Measurements from ENCODE around the gene SH3GLB1.

SH3GLB1 gene

DNA sequence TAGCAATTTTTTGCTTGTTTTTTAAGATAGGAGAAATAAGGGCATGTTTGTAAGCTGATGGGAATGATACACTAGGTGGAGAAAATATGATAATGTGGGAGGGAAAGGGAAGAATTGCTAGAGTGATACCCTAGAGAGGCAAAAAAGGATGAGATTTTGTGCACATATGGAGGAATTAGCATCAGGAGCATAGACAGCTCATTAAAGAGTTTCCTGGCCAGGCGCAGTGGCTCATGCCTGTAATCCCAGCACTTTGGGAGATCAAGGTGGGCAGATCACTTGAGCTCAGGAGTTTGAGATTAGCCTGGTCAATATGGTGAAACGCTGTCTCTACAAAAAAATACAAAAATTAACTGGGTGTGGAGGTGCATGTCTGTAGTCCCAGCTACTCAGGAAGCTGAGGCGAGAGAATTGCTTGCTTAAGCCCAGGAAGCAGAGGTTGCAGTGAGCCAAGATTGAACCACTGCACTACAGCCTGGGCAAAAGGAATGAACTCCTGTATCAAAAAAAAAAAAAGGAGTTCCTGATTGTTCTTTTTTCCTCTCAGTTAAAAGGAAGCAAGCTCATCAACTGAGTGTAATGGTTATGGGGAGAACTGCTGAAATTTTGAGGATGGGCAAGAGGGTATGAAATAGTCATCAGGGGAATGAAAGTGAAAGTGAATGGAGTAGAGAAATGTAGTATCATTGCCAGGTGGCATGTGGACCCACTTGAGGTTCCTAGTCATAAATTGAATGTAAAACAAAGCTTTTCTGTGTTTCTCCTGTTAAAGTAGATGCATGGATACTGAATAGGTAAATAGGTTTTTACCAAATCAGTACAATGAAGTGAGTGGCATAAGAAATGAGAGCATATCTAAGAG, 35.5 kb downstream of the SH3GLB1 start:
- DNase-seq = peak; percentile 53

DNA sequence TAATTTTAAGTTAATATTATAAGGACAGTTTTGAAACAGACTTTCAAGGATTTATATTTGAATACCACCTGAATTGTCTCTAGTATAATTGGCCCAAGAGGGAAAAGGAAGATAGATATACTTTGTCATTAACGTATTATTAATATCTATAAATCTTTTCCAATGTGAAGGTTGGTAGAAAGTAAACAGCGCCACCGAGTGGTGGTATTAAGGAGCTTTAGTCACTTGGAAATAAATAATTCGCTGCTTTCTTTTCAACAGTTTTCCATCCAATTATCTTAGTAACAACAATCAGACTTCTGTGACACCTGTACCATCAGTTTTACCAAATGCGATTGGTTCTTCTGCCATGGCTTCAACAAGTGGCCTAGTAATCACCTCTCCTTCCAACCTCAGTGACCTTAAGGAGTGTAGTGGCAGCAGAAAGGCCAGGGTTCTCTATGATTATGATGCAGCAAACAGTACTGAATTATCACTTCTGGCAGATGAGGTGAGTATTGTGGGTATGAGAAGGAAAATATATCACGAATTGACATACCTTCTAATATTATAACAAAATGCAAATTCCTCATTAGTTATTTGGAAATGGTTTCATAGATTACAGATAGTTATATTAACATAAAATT, 37.7 kb downstream of the SH3GLB1 start:
- DNase-seq = peak; percentile 20

DNA sequence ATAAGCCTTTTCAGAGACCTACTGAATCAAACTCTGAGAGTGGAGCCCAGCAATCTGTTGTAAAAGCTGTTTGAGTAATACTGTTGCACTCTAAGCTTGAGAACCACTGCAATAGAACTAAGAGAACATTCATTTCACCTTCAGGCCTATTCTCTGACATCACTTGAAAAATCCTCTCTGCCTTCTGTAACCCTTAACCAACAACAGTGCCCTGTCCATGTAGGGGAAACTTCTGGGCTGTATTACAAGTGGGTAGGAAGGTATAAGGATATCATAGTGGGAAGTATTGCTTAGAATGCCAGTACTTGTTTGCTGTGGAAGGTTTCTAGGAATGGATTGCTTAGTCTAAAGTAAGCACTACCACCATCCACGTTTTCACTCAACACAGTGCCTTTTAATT, 42.9 kb downstream of the SH3GLB1 start:
- DNase-seq = no peak

DNA sequence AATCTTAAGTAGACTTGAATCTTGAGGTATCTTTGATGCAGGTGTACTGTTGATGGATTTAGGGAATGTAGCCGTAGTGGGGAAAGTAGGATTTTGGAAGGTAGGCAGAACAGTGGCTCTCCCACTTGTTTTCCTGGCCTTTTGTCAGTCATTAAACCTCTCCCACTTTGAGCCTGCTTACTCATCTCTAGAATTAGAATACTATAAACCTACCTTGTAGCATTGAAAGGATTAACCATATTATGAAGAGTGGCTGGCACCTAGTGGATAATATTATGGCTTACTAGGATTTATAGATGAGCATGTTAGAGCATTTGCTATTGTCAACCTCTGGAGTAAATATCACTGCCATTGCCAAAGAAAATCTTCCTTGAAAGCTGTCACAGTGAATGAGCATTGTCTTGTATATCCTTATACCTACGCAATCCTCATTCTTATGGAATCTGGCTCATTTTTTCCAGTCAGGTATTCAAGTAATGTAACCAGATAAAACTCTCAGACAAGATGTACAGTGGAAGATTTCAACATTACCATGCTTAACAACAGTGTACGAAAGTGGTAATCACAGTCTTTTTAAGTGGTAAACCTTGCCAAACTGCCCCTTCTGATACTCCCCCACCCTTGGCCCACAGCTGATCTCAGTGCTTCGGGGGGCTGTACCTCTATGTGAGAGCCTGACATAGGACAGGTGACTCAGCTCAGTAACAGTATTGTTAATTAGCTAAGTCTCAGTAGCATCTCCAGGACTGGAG, 44.4 kb downstream of the SH3GLB1 start:
- no peak for DNase-seq

DNA sequence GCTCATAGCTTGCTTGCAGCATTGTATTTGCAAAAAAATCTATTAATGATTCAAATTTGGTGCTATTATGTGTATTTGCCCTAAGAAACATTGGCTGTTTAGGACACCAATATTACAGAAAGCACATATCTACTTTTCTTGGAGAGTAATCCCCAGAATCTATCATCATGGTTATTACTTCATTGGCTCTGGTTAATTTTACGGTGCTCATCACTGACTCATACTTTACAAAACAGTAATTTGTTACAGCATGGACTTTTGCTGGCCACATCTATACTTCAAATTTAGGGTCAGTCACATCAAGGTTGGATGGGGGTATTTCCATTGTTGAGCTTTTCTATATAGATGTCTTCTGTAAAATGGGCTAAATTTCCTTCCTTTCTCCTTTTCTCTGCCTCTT, 45.7 kb downstream of the SH3GLB1 start:
- DNase-seq = no peak

DNA sequence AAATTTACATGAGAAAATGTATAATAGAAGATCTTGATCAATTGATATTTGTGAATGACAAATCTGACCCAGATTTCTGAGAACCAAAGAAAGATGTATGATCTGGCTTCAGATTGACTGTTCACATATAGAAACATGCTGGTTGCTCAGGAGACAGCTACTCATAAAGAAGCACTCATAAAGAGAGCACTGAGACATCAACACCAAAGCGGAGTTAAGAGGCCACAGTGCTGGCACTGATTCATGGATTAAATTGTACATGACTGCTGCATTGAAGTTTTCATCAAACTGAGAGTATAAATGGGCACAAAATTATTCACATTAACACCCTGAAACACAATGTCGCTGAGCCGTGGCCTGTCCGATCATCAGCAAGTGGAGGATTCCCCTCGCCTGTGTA, 46.2 kb downstream of the SH3GLB1 start:
- DNase-seq = peak; percentile 25

DNA sequence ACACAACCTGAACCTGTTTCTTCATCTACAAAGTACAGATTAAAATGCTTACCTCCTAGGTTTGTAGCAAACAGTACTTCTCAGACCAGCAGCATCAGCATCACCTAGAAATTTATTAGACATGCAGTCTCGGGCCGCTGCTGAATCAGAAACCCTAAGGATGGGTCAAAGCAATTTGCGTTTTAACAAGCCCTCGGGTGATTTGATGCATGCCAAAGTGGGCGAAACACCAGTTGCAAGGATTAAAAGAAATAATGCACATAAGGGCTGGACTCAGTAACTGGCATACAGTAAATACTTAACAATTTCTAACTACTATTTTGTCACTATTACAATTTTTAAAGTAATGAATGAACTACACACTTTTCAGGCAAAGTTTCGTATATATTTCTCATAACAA, 47.5 kb downstream of the SH3GLB1 start:
- no peak for DNase-seq

DNA sequence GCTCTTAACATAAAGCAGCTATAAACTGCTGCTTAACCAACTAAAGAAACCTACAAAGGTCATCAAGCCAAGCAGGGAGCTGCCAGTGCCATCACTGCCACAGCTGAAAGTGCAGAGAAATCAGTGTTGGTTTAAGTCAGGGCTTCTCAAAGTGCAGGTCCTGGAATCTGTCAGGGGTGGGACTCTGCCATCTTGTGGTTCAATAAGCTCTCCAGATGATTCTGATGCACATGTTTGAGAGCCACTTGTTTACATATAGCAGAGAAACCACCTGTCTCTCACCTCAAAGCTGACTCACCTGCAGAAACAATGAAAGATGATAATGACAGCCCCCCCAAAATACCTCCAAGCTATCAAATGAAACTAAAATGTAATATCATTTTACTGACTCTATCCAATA, 49.3 kb downstream of the SH3GLB1 start:
- DNase-seq = no peak

DNA sequence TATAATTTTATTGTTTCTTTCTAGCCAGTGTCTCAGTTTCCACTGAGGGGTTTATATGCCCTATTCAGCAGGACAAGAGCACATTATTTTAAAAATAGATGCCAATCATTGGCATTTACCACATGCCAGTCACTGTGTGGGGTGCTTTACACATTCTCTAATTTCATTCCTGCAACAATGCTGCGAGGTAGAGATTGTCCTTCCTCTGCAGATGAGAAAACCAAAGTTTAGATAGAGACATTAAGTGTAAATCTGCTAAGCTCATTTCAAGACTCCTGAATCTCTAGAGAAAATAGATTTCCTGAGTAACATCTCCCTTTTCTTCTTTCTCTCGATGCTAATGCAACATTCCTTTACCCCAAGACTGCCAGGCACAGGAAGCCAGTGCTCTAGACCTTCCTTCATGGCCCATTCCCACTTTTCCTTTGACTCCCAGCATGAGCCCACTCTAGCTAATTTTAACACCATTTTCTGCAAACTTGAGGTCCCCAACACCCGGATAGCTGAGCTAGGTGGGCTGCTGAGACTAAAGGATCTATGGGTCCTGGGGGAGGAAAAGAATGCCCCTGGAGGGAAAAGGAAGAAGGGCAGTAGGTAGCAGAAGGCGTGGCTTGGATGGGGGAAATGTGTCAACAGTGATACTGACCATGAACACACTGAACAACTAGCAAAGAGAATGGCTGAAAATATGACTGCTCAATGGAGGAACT, 50.0 kb downstream of the SH3GLB1 start:
- no peak for DNase-seq

DNA sequence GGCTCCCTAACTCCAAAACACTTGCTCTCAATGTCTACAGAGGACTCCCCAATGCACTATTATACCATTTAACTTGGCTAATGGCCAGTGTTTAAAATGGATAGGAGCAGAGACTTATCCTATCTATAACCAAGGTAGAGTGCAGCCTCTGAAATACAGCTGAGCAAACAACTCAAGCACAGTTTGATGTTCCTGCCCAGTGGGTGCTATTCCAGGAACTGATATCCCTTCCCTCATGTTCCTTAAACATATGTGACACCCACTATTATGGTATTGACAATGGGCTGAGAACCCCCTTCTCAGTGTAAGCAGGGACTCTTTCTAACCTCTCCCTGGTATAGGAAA, 51.7 kb downstream of the SH3GLB1 start:
- DNase-seq = no peak

DNA sequence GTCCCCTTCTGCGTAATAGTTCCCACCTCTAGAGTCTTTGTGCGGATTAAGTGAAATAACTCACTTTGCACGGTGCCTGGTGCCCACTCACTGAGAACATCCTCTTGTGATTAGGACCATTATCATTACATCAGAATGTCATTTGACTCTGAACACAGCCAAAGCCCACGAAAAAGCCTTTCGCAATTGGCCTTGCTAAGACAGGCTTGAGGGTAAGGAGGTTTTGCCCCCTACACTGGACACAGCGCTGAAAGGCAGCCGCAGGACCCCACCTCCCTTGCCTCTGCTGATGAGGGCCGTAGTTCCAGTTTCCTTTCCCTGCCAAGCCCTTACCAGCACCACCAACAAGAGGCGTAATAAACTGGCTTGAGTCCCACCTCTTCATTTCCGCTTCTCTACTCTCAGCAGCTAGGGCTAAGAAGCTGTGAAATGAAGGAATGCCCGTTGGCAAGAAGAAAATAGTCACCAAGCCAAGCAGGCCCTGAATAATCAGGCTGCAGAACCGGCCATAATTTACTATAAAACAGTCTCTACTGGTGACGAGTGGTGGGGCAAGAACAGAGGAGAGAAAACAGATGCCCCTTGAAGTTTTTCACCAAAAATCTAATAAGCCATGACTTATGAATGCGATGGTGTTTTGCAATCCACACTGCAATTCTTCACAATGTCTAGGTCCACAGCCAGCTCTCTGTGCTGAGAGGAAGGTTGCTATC, 53.1 kb downstream of the SH3GLB1 start:
- DNase-seq = no peak

DNA sequence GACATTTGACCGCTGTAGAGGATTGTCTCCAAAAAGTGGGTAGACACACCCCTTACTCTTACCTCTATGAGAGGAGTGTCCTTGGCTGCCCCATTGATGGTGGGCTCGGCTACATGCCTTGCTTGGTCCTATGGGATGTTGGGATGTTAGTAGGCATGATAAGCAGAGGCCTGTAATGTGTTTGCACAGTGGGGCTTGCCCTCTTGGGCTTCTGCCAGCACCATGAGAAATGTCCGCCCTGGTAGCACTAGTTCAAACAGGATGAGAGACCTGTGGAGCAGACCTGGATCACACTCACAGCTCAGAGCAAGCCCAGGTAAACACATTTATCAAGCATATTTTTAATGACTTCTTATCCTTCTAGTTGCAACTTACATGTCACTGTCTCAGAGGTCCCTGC, 54.2 kb downstream of the SH3GLB1 start:
- no peak for DNase-seq

DNA sequence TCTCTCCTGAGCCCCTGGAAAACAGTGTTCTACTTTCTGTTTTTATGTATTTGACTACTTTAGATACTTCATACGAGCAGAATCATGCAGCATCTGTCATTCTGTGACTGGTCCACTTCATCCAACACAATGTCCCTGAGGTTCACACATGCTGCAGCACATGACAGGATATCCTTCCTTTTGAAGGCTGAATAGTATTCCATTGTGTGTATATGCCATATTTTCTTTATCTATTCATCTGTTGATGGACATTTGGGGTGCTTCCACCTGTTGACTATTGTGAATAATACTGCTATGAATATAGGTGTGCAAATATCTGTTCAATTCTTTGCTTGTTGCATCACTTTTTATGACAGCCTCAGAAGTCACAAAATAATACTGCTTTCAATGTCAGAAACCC, 55.8 kb downstream of the SH3GLB1 start:
- no peak for DNase-seq

DNA sequence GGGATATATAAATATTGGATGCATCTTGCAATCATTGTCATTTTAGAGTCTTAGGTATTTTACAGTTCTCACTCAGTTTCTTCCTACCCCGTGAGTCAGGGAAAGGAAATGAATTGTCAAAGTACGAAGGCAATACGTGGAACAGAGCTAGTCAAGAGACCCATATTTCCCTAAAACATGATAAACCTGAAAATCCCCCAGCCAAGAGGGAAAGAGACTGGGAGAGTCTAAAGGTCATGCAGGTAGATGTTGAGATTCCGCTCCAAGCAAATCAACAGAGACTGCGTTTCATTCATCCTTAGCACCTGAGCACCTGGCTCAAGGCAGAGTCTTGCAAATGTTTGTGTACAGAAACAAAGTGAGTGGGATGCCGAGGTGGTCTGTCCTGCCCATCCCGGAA, 58.0 kb downstream of the SH3GLB1 start:
- no peak for DNase-seq

DNA sequence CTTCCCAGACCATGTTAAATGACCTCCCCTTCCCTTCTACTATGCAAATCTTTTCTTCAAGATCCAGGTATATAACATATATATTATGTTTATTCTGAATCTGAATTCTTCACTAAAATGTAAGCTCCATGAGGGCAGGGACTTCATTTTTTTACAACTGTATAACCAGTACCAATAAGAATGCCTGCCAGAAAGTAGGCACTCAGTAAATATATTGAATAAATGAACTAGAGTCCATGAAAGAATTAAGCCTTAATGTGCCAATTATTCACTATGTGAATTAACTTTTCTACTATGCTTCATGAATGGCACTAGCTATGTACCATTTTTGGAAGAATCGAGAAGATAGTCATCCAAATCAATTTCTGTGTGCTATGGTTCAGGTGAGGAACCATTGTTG, 60.1 kb downstream of the SH3GLB1 start:
- DNase-seq = no peak

DNA sequence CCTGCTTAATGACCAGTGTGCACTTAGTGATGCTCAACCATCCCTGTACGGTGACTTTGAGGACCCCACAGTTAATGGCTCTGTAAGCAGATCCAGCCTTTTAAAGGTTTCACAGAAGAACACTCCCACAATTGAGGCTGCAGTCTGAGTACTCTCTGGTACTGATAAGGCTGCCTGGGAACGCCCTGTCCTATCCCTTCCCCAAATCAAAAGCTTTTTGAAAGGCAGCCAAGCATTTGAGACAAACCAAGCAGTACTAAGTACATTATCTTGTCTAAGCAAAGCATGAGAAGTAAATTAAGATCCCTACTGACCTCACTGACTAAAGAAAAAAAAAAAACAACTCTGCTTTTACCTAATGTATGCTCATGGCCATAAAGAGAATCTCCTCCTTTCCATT, 60.7 kb downstream of the SH3GLB1 start:
- no peak for DNase-seq

DNA sequence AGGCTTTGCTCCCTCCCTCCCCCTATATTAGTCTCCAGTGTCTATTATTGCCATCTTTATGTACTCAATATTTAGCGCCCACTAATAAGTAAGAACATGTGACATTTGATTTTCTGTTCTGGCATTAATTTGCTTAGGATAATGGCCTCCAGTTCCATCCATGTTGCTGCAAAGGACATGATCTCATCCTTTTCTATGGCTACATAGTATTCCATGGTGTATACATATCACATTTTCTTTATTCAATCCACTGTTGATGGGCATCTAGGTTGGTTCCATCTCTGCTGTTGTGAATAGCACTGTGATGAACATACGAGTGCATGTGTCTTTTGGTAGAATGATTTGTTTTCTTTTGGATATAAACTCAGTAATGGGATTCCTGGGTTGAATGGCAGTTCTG, 61.3 kb downstream of the SH3GLB1 start:
- DNase-seq = no peak

DNA sequence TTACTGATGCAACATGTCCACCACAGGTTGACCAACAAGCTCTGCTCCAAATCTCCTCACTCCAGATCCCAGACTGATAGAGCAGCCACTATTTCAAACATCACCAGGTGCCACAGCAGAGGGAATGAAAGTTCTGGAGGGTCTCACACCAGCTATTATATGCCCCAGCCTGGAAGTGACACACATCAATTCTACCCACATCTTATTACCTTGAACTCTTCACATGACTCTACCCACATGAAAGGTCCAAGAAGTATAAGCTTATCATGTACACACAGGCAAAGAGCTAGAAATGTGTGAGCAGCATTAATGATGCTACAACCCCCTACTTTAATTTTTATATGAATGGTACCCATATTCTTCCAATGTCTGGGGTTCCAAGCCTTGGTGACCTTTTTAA, 64.2 kb downstream of the SH3GLB1 start:
- no peak for DNase-seq

DNA sequence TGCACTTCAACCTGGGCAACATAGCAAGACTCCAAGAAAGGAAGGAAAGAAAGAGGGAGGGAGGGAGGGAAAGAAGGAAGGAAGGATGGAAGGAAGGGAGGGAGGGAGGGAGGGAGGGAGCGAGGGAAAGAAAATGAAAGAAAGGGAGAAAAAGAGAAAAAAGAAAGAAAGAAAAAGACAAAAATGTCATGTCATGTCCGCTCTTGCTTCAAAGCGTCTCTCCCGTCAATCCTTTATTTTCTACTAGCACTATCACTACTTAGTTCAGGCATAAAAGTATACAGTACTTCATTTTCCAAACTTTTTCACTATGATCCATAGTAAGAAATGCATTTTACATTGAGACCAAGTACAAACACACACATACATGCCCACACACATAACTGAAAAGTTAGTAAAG, 64.7 kb downstream of the SH3GLB1 start:
- DNase-seq = no peak

DNA sequence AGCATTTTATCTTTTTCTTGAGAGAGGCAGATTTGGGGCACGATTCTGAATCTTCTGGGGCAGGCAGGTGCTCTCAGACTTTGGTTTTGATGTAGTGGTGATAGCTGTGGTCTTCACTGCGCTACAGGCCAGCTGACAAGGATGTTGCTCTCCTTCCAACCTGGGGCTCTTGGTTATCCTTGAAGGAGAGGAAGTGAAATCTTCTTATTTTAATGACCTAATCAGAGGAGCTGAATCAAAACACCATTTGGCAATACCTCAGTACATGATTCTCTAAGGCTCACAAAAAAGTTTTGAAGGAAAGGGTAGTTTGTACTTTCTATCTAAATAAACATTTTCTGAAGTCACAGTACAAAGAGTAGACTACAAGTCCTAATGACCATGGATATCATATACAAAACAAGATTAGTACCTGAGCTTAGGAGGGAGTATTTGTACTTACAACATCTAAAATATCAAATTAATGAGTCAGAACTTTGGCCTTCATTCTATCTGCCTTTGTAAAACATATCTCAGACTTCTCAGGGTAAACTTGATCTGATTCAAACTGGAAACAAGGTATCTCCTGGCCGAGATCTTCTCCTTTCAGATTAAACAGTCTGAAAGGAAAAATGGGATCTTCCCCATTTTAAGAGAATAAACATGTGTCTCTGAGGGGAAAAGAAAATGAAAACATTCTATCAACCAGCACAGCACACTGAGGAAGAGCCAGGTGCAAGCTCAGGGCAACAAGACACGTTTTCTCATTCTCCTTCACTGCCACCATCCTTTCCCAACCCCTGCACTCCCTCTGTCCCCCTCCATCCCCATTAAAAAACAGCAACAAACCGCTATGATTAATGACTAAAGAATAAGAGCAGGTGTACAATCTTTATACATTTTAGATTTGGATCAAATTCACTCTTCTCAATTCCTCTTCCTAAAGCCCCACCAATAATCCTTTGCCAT, 69.2 kb downstream of the SH3GLB1 start:
- no peak for DNase-seq

Data from activated CD4-positive, alpha-beta T cell treated with anti-CD3 and anti-CD28 coated beads, Interleukin-2, Interleukin-6, amounts not matched to agents 100 ng/mL and 50 ng/mL, durations not matched to agents 16 hours and 8 hours (primary cell).